HCT116 (cell line): ENCODE measurements around the gene SPINK2. TPM values are rescaled to one million over a fixed set of nuclear protein-coding genes. Genes with fewer than 3 reads are reported as not detected.

Source experiments
- ATAC-seq: fragments of 200-7000 bp; cut with Tn5 transposase; 2 replicates; pipeline ENCODE4 v1.9.1; 2020; ENCODE audit warnings: mild to moderate bottlenecking, moderate library complexity
- BruUV-seq: library from RNA; stranded (reverse); fragments of 400-500 nt; replicated peaks from 2 replicates; lab custom pipeline; 2021; lab: Mats Ljungman, UMichigan
- CTCF ChIA-PET: fragments of 300-600 bp; sonication (Branson Sonifier 250); formaldehyde crosslinking; loops from one replicate; lab custom pipeline; 2021; ENCODE audit warnings: antibody characterized with exemption; lab: Charles Lee
- POLR2A ChIA-PET: fragments of 300-600, 350-600 bp; sonication (Branson Sonifier 250); formaldehyde crosslinking; loops from one replicate; lab custom pipeline; 2021; ENCODE audit warnings: antibody characterized with exemption; lab: Charles Lee
- RAD21 ChIA-PET, 2 experiments: fragments of 300-600 bp; sonication (Branson Sonifier 250); formaldehyde crosslinking; loops; one replicate each; lab custom pipeline; 2023; ENCODE audit warnings: low total read pairs in 2 of 2; ENCODE audit not compliant: uncharacterized antibody in 2 of 2, unreplicated experiment in 2 of 2, low non-redundant PET in 1 of 2; lab: Charles Lee
- DNase-seq: peaks from one replicate; pipeline ENCODE4 v3.0.0-alpha.2; 2010; ENCODE audit warnings: low read depth, low spot score
- H2AFZ ChIP-seq: fragments of 200-600 bp; shearing (Covaris generic), sonication (generic); 2 replicates; pipeline ENCODE4 v1.6.1; 2017; ENCODE audit warnings: low read depth, mixed run types, mixed read lengths, antibody characterized with exemption, low read length; ENCODE audit not compliant: poor library complexity, severe bottlenecking
- H3K27ac ChIP-seq: 2 replicates; pipeline ENCODE4 v1.5.1; 2012; ENCODE audit warnings: low read depth, low read length
- H3K27me3 ChIP-seq: fragments of 200-600 bp; sonication (generic); 2 replicates; pipeline ENCODE4 v1.6.1; 2016; ENCODE audit warnings: mixed run types, low read length, mixed read lengths; ENCODE audit not compliant: insufficient read depth
- H3K36me3 ChIP-seq, 2 experiments: fragments of 200-500 bp in 1 of 2; fragments of 200-600 bp in 1 of 2; sonication (Bioruptor generic) in 1 of 2; sonication (generic) in 1 of 2; 2 replicates each; pipeline versions ENCODE4 v1.5.1 to v1.6.1; 2014 to 2016; ENCODE audit warnings: low read length in 2 of 2, inconsistent platforms in 1 of 2, mixed read lengths in 1 of 2, mixed run types in 1 of 2; ENCODE audit not compliant: insufficient read depth in 2 of 2, control insufficient read depth in 1 of 2
- H3K4me1 ChIP-seq, 2 experiments: fragments of 200-600 bp in 1 of 2; sonication (generic) in 1 of 2; 2 replicates each; pipeline versions ENCODE4 v1.5.1 to v1.6.1; 2012 to 2017; ENCODE audit warnings: low read length in 2 of 2, inconsistent platforms in 1 of 2, mild to moderate bottlenecking in 1 of 2, mixed read lengths in 1 of 2, mixed run types in 1 of 2, moderate library complexity in 1 of 2; ENCODE audit not compliant: insufficient read depth in 2 of 2, control insufficient read depth in 1 of 2
- H3K4me2 ChIP-seq: fragments of 200-600 bp; sonication (generic); 2 replicates; pipeline ENCODE4 v1.6.1; 2017; ENCODE audit warnings: mixed run types, low read length, mixed read lengths
- H3K4me3 ChIP-seq, 2 experiments: fragments of 200-600 bp in 1 of 2; sonication (generic) in 1 of 2; replicated peaks in 1 of 2; 2 replicates each; pipeline ENCODE4 v1.5.1; 2011 to 2016; ENCODE audit warnings: low read length in 2 of 2, control low read depth in 1 of 2, low read depth in 1 of 2, mild to moderate bottlenecking in 1 of 2, mixed read lengths in 1 of 2, mixed run types in 1 of 2
- H3K79me2 ChIP-seq: fragments of 200-600 bp; sonication (generic); 2 replicates; pipeline ENCODE4 v1.6.1; 2017; ENCODE audit warnings: mild to moderate bottlenecking, mixed run types, low read length, moderate library complexity, mixed read lengths; ENCODE audit not compliant: insufficient read depth
- H3K9ac ChIP-seq: fragments of 200-600 bp; sonication (generic); 2 replicates; pipeline ENCODE4 v1.6.1; 2016; ENCODE audit warnings: low read length, mixed read lengths
- H3K9me2 ChIP-seq: fragments of 200-600 bp; sonication (generic), shearing (Covaris generic); 2 replicates; pipeline ENCODE4 v1.6.1; 2017; ENCODE audit warnings: mixed run types, mild to moderate bottlenecking, moderate library complexity; ENCODE audit not compliant: insufficient read depth
- H3K9me3 ChIP-seq, 2 experiments: fragments of 200-500 bp in 1 of 2; fragments of 200-600 bp in 1 of 2; sonication (Bioruptor generic) in 1 of 2; sonication (generic) in 1 of 2; 2 replicates each; pipeline ENCODE4 v1.6.1; 2014 to 2017; ENCODE audit warnings: low read length in 2 of 2, mixed read lengths in 2 of 2, inconsistent platforms in 1 of 2, low read depth in 1 of 2, mild to moderate bottlenecking in 1 of 2, mixed run types in 1 of 2, moderate library complexity in 1 of 2; ENCODE audit not compliant: control insufficient read depth in 1 of 2, insufficient read depth in 1 of 2
- H4K20me1 ChIP-seq: fragments of 200-600 bp; sonication (generic), shearing (Covaris generic); 2 replicates; pipeline ENCODE4 v1.6.1; 2017; ENCODE audit warnings: mixed run types, mild to moderate bottlenecking, moderate library complexity; ENCODE audit not compliant: insufficient read depth
- ATF3 ChIP-seq: IDR thresholded peaks from 2 replicates; pipeline ENCODE4 v1.6.1; 2012
- CBX3 ChIP-seq: IDR thresholded peaks from 2 replicates; pipeline ENCODE4 v1.6.1; 2012; ENCODE audit warnings: low read depth
- CTCF ChIP-seq, 3 experiments: fragments of 200-600 bp in 1 of 3; sonication (generic) in 1 of 3; IDR thresholded peaks in 2 of 3; conservative IDR thresholded peaks in 1 of 3; 2 replicates each; pipeline ENCODE4 v1.5.1; 2012 to 2017; ENCODE audit warnings: low read depth in 2 of 3, low read length in 2 of 3, antibody characterized with exemption in 1 of 3, borderline replicate concordance in 1 of 3, control low read depth in 1 of 3, mild to moderate bottlenecking in 1 of 3, mixed read lengths in 1 of 3, mixed run types in 1 of 3, moderate library complexity in 1 of 3; ENCODE audit not compliant: insufficient read depth in 1 of 3
- FOSL1 ChIP-seq: IDR thresholded peaks from 2 replicates; pipeline ENCODE4 v1.6.1; 2012; ENCODE audit warnings: low read depth
- MAX ChIP-seq: IDR thresholded peaks from 2 replicates; pipeline ENCODE4 v1.6.1; 2012
- RAD21 ChIP-seq: IDR thresholded peaks from 2 replicates; pipeline ENCODE4 v1.6.1; 2012; ENCODE audit warnings: low read depth, mild to moderate bottlenecking
- SRF ChIP-seq: IDR thresholded peaks from 2 replicates; pipeline ENCODE4 v1.6.1; 2012; ENCODE audit warnings: low read depth
- TCF7L2 ChIP-seq: IDR thresholded peaks from 2 replicates; pipeline ENCODE4 v1.7.0; 2011; ENCODE audit warnings: borderline replicate concordance, inconsistent platforms; ENCODE audit not compliant: insufficient read depth, insufficient read length; ENCODE audit errors: extremely low read depth
- intact Hi-C: fragments of 100-400 bp; cut with micrococcal nuclease; formaldehyde crosslinking; loops from 2 replicates; pipeline ENCODE4 v1.10.0; 2022
- total RNA-seq: library from RNA; stranded (reverse); gene quantifications from one replicate; pipeline ENCODE4 v1.2.1, GENCODE V29; 2021; ENCODE audit not compliant: unreplicated experiment
- TF ChIP-seq, protein P1 (sequence below): IDR thresholded peaks from 2 replicates; pipeline ENCODE4 v1.6.1; 2012; ENCODE audit warnings: low read depth

The SPINK2 gene
- total RNA-seq, 1 experiment from 2014 or later: 2.4 TPM

GRCh38 chr4:56762484-56763250 lies 58.8 kb downstream of the SPINK2 start:
- Histone ChIP-seq H3K27ac (no peak overlapping the region), H3K4me2 (no peak overlapping the region), H3K9me2 (no peaks in the 10 kb centered on the region), H3K9ac (no peak overlapping the region), H3K4me3 (no peak overlapping the region), H3K36me3 (no peaks in the 10 kb centered on the region), H3K4me1 (peaks cover 10 to 11% of the 10 kb centered on the region in 2 experiments), H3K27me3 (no peaks in the 10 kb centered on the region), H2AFZ (no peak overlapping the region), H3K79me2 (no peaks in the 10 kb centered on the region), H4K20me1 (no peaks in the 10 kb centered on the region), H3K9me3 (no peaks in the 10 kb centered on the region)
- intact Hi-C loops: no loop called here
- TF ChIP-seq FOSL1: no peak
- peak; percentile 42 for TF ChIP-seq RAD21
- TF ChIP-seq CBX3: no peak
- TF ChIP-seq CTCF (IDR thresholded peaks at IDR 0.05 in 2 of 3, conservative IDR thresholded peaks at IDR 0.05 in 1 of 3; ENCODE audit: borderline replicate concordance in 1 of 3, insufficient read depth in 1 of 3, low read depth in 2 of 3, low read length in 2 of 3): 0 out of 6 replicates have a peak, but pooled peaks of 2 of the 3 experiments have one; percentile 10 to 14
- no peak for TF ChIP-seq TCF7L2
- TF ChIP-seq MAX: no peak
- TF ChIP-seq SRF: no peak
- TF ChIP-seq ATF3: no peak
- TF ChIP-seq, protein P1, sequence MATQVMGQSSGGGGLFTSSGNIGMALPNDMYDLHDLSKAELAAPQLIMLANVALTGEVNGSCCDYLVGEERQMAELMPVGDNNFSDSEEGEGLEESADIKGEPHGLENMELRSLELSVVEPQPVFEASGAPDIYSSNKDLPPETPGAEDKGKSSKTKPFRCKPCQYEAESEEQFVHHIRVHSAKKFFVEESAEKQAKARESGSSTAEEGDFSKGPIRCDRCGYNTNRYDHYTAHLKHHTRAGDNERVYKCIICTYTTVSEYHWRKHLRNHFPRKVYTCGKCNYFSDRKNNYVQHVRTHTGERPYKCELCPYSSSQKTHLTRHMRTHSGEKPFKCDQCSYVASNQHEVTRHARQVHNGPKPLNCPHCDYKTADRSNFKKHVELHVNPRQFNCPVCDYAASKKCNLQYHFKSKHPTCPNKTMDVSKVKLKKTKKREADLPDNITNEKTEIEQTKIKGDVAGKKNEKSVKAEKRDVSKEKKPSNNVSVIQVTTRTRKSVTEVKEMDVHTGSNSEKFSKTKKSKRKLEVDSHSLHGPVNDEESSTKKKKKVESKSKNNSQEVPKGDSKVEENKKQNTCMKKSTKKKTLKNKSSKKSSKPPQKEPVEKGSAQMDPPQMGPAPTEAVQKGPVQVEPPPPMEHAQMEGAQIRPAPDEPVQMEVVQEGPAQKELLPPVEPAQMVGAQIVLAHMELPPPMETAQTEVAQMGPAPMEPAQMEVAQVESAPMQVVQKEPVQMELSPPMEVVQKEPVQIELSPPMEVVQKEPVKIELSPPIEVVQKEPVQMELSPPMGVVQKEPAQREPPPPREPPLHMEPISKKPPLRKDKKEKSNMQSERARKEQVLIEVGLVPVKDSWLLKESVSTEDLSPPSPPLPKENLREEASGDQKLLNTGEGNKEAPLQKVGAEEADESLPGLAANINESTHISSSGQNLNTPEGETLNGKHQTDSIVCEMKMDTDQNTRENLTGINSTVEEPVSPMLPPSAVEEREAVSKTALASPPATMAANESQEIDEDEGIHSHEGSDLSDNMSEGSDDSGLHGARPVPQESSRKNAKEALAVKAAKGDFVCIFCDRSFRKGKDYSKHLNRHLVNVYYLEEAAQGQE: no peak
- RAD21 ChIA-PET: no interaction called here
- BruUV-seq: no TSS peak
- POLR2A ChIA-PET: no interaction called here
- ATAC-seq (no peak), DNase-seq (no peak)
- CTCF ChIA-PET: no interaction called here
